Rectal smooth muscle tissue (tissue), 1 donor: ENCODE results near the gene MEN1.

ENCODE experiments used
- H3K27ac ChIP-seq: one replicate; pipeline ENCODE4 v1.7.0; 2013; ENCODE audit warnings: low read depth, low read length, inconsistent platforms
- H3K27me3 ChIP-seq: one replicate; pipeline ENCODE4 v1.7.0; 2013; ENCODE audit warnings: low read length; ENCODE audit not compliant: control insufficient read depth, insufficient read depth
- H3K36me3 ChIP-seq: one replicate; pipeline ENCODE4 v1.7.0; 2013; ENCODE audit warnings: low read length; ENCODE audit not compliant: control insufficient read depth, insufficient read depth
- H3K4me1 ChIP-seq: one replicate; pipeline ENCODE4 v1.7.0; 2013; ENCODE audit warnings: low read length; ENCODE audit not compliant: control insufficient read depth, insufficient read depth
- H3K4me3 ChIP-seq: one replicate; pipeline ENCODE4 v1.7.0; 2013; ENCODE audit warnings: low read length
- H3K9ac ChIP-seq: one replicate; pipeline ENCODE4 v1.7.0; 2013; ENCODE audit warnings: low read length

MEN1 gene

GRCh38 chr11:64754919-64755662 lies 55.3 kb downstream of the MEN1 start:
- Histone ChIP-seq H3K27me3 (no peaks in the 10 kb centered on the region), H3K4me3 (no peak overlapping the region), H3K36me3 (no peaks in the 10 kb centered on the region)

DNA sequence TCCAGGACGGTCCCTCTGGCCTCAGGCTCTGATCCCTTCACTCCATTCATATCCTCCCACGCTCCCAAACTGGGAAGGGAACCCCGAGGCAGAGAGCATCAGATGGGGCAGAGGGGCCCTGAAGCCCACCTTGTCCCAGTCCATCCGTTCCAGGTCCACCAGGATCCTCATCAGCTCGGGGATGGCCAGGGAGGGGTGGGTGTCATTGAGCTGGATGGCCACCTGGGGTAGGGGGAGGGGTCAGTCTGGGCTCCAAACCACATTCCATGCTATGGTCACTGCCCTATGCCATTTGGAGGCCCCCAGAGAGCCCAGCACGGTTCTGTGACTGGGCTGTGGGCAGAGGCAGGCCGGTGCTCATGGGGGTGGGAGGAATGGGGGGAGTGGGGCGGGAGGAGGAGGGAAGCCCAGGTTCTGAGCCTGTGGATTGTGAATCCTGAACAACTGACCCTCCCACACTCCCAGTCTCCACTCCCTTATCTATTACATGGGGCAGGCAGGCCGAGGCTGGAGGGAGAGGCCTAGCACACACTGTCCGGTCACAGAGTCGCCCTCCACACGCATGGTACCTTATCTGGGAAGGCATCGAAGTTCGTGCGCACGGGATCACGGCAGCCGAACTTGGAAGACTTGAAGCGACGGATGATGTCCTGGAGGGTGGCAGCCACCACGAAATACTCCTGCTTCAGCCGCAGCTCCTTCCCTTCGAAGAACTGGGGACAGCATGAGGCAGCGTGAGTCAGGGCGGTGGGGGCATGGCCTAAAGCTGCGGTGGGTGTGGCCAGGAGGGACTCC lies 56.0 kb downstream of the MEN1 start:
- H3K27ac ChIP-seq, result no peak overlapping the region
- H3K4me3 ChIP-seq, result no peak overlapping the region
- H3K9ac ChIP-seq, result no peak overlapping the region
- H3K27me3 ChIP-seq, result no peaks in the 10 kb centered on the region
- H3K4me1 ChIP-seq, result peaks cover 5% of the 10 kb centered on the region
- no peaks in the 10 kb centered on the region for H3K36me3 ChIP-seq

More at GRCh38 chr11:64754919-64755662, 55.3 kb downstream of the MEN1 start:
- Histone ChIP-seq H3K4me1 (peaks cover 13% of the 10 kb centered on the region), H3K9ac (no peak overlapping the region), H3K27ac (no peak overlapping the region)
